Measurements from ENCODE around the gene CIDEB. TPM values are rescaled to one million over a fixed set of nuclear protein-coding genes. Genes with fewer than 3 reads are reported as not detected.
A peak's percentile ranks its signal among the peaks of the same experiment; 100 is the strongest.
"Not testable (repeated sequence)": the region's sequence is repeated elsewhere in the genome, so short reads cannot be mapped to it uniquely, and the experiment has no call there.

The CIDEB gene
- total RNA-seq, 1 donor from 2014 or later, result 16.4 TPM

GRCh38 chr14:24331731-24332267 is 24.0 kb upstream of the CIDEB start:
- no peak overlapping the region for H3K4me3 ChIP-seq
- ATAC-seq (no peak), DNase-seq (no peak)
- no peak overlapping the region for H3K27ac ChIP-seq
- peaks cover 81% of the 10 kb centered on the region for H3K4me1 ChIP-seq
- intact Hi-C loops (cut with DNase I), result no loop called here
- H3K9me3 ChIP-seq, result no peaks in the 10 kb centered on the region
- H3K36me3 ChIP-seq, result peaks cover 11% of the 10 kb centered on the region
- TF ChIP-seq CTCF (IDR thresholded peaks at IDR 0.05), result no peak
- H3K27me3 ChIP-seq (ENCODE audit: low read depth), result peaks cover 15% of the 10 kb centered on the region

- intact Hi-C loops (cut with DNase I), result no loop called here
- peaks cover 79% of the 10 kb centered on the region for H3K4me1 ChIP-seq
- DNase-seq, result no peak
Observed at GRCh38 chr14:24330973-24331674, 23.3 kb upstream of the CIDEB start.

GRCh38 chr14:24329736-24330135 is 22.0 kb upstream of the CIDEB start:
- no peaks in the 10 kb centered on the region for H3K9me3 ChIP-seq
- no peak overlapping the region for H3K4me3 ChIP-seq
- intact Hi-C loops (cut with DNase I), result loop anchor here (5.0 kb wide), 1 partner anchor 108 kb away; no protein-coding TSS in a partner anchor
- ATAC-seq (peak; percentile 31 to 65), DNase-seq (peak; percentile 91)
- H3K27me3 ChIP-seq (ENCODE audit: low read depth), result peaks cover 6% of the 10 kb centered on the region
- TF ChIP-seq CTCF (IDR thresholded peaks at IDR 0.05), result no peak
- H3K36me3 ChIP-seq, result peaks cover 12% of the 10 kb centered on the region
- peak overlapping the region; percentile 60 for H3K27ac ChIP-seq
- H3K4me1 ChIP-seq, result peaks cover 66% of the 10 kb centered on the region

More at GRCh38 chr14:24330973-24331674, 23.3 kb upstream of the CIDEB start:
- peaks cover 10% of the 10 kb centered on the region for H3K36me3 ChIP-seq
- no peaks in the 10 kb centered on the region for H3K9me3 ChIP-seq
- no peak for TF ChIP-seq CTCF (IDR thresholded peaks at IDR 0.05)
- ATAC-seq, result no peak
- H3K27me3 ChIP-seq (ENCODE audit: low read depth), result peaks cover 15% of the 10 kb centered on the region
- no peak overlapping the region for H3K4me3 ChIP-seq
- no peak overlapping the region for H3K27ac ChIP-seq

- ATAC-seq (no peak), DNase-seq (no peak)
- no peak overlapping the region for H3K4me3 ChIP-seq
- H3K27me3 ChIP-seq (ENCODE audit: low read depth), result peaks cover under 1% of the 10 kb centered on the region
- peak overlapping the region; percentile 60 for H3K27ac ChIP-seq
- no peaks in the 10 kb centered on the region for H3K9me3 ChIP-seq
- intact Hi-C loops (cut with DNase I), result loop anchor here (5.0 kb wide), 1 partner anchor 108 kb away; no protein-coding TSS in a partner anchor
- peaks cover 60% of the 10 kb centered on the region for H3K4me1 ChIP-seq
- TF ChIP-seq CTCF (IDR thresholded peaks at IDR 0.05), result no peak
- peaks cover 12% of the 10 kb centered on the region for H3K36me3 ChIP-seq
Observed at GRCh38 chr14:24329073-24329663, 21.4 kb upstream of the CIDEB start.

- H3K4me1 ChIP-seq, result peaks cover 48% of the 10 kb centered on the region
- not testable (repeated sequence) for ATAC-seq; H3K27ac ChIP-seq; H3K27me3 ChIP-seq (ENCODE audit: low read depth); H3K9me3 ChIP-seq; H3K4me3 ChIP-seq
- TF ChIP-seq CTCF (IDR thresholded peaks at IDR 0.05), result peak; percentile 63
- DNase-seq, result peak; percentile 74
- peaks cover 12% of the 10 kb centered on the region for H3K36me3 ChIP-seq
- intact Hi-C loops (cut with DNase I), result loop anchor here (5.0 kb wide), 1 partner anchor 109 kb away; no protein-coding TSS in a partner anchor
Observed at GRCh38 chr14:24327914-24328313, 20.1 kb upstream of the CIDEB start.
